SW 1271 (cell line): Measurements from ENCODE around the gene VPREB1.
"Not testable (repeated sequence)": the region's sequence is repeated elsewhere in the genome, so short reads cannot be mapped to it uniquely, and the experiment has no call there.

ENCODE experiments used
- DNase-seq, 2 experiments: peaks; one replicate each; lab custom pipeline; 2025; lab: John Stamatoyannopoulos, UW

VPREB1 gene

GRCh38 chr22:22214819-22215329 is 29.7 kb upstream of the VPREB1 start:
- no peak for DNase-seq

- DNase-seq: no peak
Measured at GRCh38 chr22:22215659-22216449, 28.7 kb upstream of the VPREB1 start.

- no peak for DNase-seq
Measured at GRCh38 chr22:22216450-22216959, 28.1 kb upstream of the VPREB1 start.

- DNase-seq: no peak
Measured at GRCh38 chr22:22218302-22218701, 26.3 kb upstream of the VPREB1 start.

GRCh38 chr22:22219140-22219996 is 25.2 kb upstream of the VPREB1 start:
- DNase-seq: no peak

GRCh38 chr22:22221043-22221442 is 23.5 kb upstream of the VPREB1 start:
- DNase-seq: not testable (repeated sequence)

GRCh38 chr22:22226448-22227187 is 18.0 kb upstream of the VPREB1 start:
- no peak for DNase-seq

- no peak for DNase-seq
Measured at GRCh38 chr22:22228421-22228820, 16.2 kb upstream of the VPREB1 start.

- DNase-seq: no peak
Measured at GRCh38 chr22:22228921-22229320, 15.7 kb upstream of the VPREB1 start.

- DNase-seq: no peak
Measured at GRCh38 chr22:22229683-22230420, 14.7 kb upstream of the VPREB1 start.

- no peak for DNase-seq
Measured at GRCh38 chr22:22230438-22230837, 14.1 kb upstream of the VPREB1 start.

GRCh38 chr22:22233081-22233480 is 11.5 kb upstream of the VPREB1 start:
- no peak for DNase-seq

- DNase-seq: no peak
Measured at GRCh38 chr22:22235558-22235957, 9.0 kb upstream of the VPREB1 start.

- DNase-seq: no peak
Measured at GRCh38 chr22:22237521-22237920, 7.1 kb upstream of the VPREB1 start.

GRCh38 chr22:22239311-22239939 is 5.2 kb upstream of the VPREB1 start:
- DNase-seq: no peak

- no peak for DNase-seq
Measured at GRCh38 chr22:22241554-22241898, 3.1 kb upstream of the VPREB1 start.

- no peak for DNase-seq
Measured at GRCh38 chr22:22242488-22242887, 2.1 kb upstream of the VPREB1 start.

GRCh38 chr22:22243033-22243680 is 1.4 kb upstream of the VPREB1 start:
- DNase-seq: no peak

GRCh38 chr22:22245256-22245909 is 797 bp downstream of the VPREB1 start:
- no peak for DNase-seq
